GM12865 (cell line): ENCODE results near the gene CAMK4.

Source experiments
- DNase-seq: peaks from one replicate; pipeline ENCODE4 v3.0.0; 2010; ENCODE audit warnings: low read depth
- H3K4me3 ChIP-seq: 2 replicates; pipeline ENCODE4 v1.5.1; 2011; ENCODE audit warnings: mild to moderate bottlenecking, low read depth, low read length, control low read depth
- CTCF ChIP-seq: IDR thresholded peaks from 2 replicates; pipeline ENCODE4 v1.5.1; 2011; ENCODE audit warnings: low read length, control low read depth, low read depth, inconsistent platforms; ENCODE audit not compliant: insufficient read depth; ENCODE audit errors: missing control alignments

Gene CAMK4

GRCh38 chr5:111520908-111521307, 296.7 kb downstream of the CAMK4 start:
- no peak overlapping the region for H3K4me3 ChIP-seq
- TF ChIP-seq CTCF = no peak
- no peak for DNase-seq

- no peak overlapping the region for H3K4me3 ChIP-seq
- TF ChIP-seq CTCF = no peak
- DNase-seq = no peak
These were observed 303.9 kb downstream of the CAMK4 start for GRCh38 chr5:111528056-111528455.

- DNase-seq = peak; percentile 76
- H3K4me3 ChIP-seq = no peak overlapping the region
- TF ChIP-seq CTCF = no peak
These were observed 306.1 kb downstream of the CAMK4 start for GRCh38 chr5:111530298-111530740.

GRCh38 chr5:111532886-111533582, 308.9 kb downstream of the CAMK4 start:
- no peak for DNase-seq
- H3K4me3 ChIP-seq = no peak overlapping the region
- no peak for TF ChIP-seq CTCF

GRCh38 chr5:111535879-111536549, 311.8 kb downstream of the CAMK4 start:
- no peak overlapping the region for H3K4me3 ChIP-seq
- TF ChIP-seq CTCF = no peak
- no peak for DNase-seq

- TF ChIP-seq CTCF = no peak
- H3K4me3 ChIP-seq = no peak overlapping the region
- no peak for DNase-seq
These were observed 313.2 kb downstream of the CAMK4 start for GRCh38 chr5:111537141-111538024.
